ENCODE data around the gene B4GALT1.
A peak's percentile ranks its signal among the peaks of the same experiment; 100 is the strongest.
"Not testable (repeated sequence)": the region's sequence is repeated elsewhere in the genome, so short reads cannot be mapped to it uniquely, and the experiment has no call there.

The B4GALT1 gene

GRCh38 chr9:33105959-33106358, 61.2 kb downstream of the B4GALT1 start:
- no peak for DNase-seq

- DNase-seq = no peak
Observed at GRCh38 chr9:33105504-33105903, 61.6 kb downstream of the B4GALT1 start.

- no peak for DNase-seq
Observed at GRCh38 chr9:33104401-33104800, 62.7 kb downstream of the B4GALT1 start.

GRCh38 chr9:33103501-33104281, 63.4 kb downstream of the B4GALT1 start:
- no peak for DNase-seq

GRCh38 chr9:33102551-33103210, 64.5 kb downstream of the B4GALT1 start:
- no peak for DNase-seq

- DNase-seq = peak in 9 of 58 donors; percentile 7 to 40 (median 19)
Observed at GRCh38 chr9:33101104-33101951, 65.8 kb downstream of the B4GALT1 start.

GRCh38 chr9:33099754-33100153, 67.4 kb downstream of the B4GALT1 start:
- DNase-seq = no peak

- no peak for DNase-seq
Observed at GRCh38 chr9:33097192-33097591, 69.9 kb downstream of the B4GALT1 start.

- DNase-seq = no peak
Observed at GRCh38 chr9:33092634-33093033, 74.5 kb downstream of the B4GALT1 start.

GRCh38 chr9:33085672-33086071, 81.5 kb downstream of the B4GALT1 start:
- DNase-seq = not testable (repeated sequence)

GRCh38 chr9:33082538-33083326, 84.4 kb downstream of the B4GALT1 start:
- peak in 21 of 58 donors; percentile 7 to 47 (median 16) for DNase-seq

- no peak for DNase-seq
Observed at GRCh38 chr9:33082128-33082527, 85.0 kb downstream of the B4GALT1 start.

- DNase-seq = peak in 38 of 58 donors; percentile 6 to 80 (median 30)
Observed at GRCh38 chr9:33081128-33081851, 85.8 kb downstream of the B4GALT1 start.

- DNase-seq = no peak
Observed at GRCh38 chr9:33080534-33080933, 86.6 kb downstream of the B4GALT1 start.

- peak; percentile 54 to 98 (median 93) for DNase-seq
Observed at GRCh38 chr9:33076046-33077004, 90.8 kb downstream of the B4GALT1 start, which contains the start of gene SMU1. Gene SMU1 (minus strand): TSS chr9:33076674. CDS start chr9:33076608, 66 bp downstream.

GRCh38 chr9:33068991-33069390, 98.1 kb downstream of the B4GALT1 start:
- no peak for DNase-seq

- peak in 1 of 58 donors; percentile 13 for DNase-seq
Observed at GRCh38 chr9:33065157-33066076, 101.7 kb downstream of the B4GALT1 start.

Measured in anterior cingulate cortex (tissue), 58 donors.